Skin epidermis (tissue), 12 donors: ENCODE measurements around the gene AGAP4.
"Not testable (repeated sequence)": the region's sequence is repeated elsewhere in the genome, so short reads cannot be mapped to it uniquely, and the experiment has no call there.

Source experiments
- H3K27ac ChIP-seq, 21 experiments: fragments of 200-600 bp; sonication (generic) in 11 of 21; one replicate each; pipeline ENCODE4 v1.5.0; 2020; ENCODE audit warnings: mild to moderate bottlenecking in 3 of 21, inconsistent platforms in 2 of 21, moderate library complexity in 2 of 21
- H3K4me3 ChIP-seq, 7 experiments: fragments of 200-600 bp; sonication (generic) in 2 of 7; one replicate each; pipeline ENCODE4 v1.5.0; 2020; ENCODE audit warnings: inconsistent platforms in 2 of 7, mild to moderate bottlenecking in 2 of 7, moderate library complexity in 1 of 7

AGAP4 gene

GRCh38 chr10:45794761-45795160 lies 52.5 kb downstream of the AGAP4 start:
- H3K4me3 ChIP-seq, H3K27ac ChIP-seq: not testable (repeated sequence)

DNA sequence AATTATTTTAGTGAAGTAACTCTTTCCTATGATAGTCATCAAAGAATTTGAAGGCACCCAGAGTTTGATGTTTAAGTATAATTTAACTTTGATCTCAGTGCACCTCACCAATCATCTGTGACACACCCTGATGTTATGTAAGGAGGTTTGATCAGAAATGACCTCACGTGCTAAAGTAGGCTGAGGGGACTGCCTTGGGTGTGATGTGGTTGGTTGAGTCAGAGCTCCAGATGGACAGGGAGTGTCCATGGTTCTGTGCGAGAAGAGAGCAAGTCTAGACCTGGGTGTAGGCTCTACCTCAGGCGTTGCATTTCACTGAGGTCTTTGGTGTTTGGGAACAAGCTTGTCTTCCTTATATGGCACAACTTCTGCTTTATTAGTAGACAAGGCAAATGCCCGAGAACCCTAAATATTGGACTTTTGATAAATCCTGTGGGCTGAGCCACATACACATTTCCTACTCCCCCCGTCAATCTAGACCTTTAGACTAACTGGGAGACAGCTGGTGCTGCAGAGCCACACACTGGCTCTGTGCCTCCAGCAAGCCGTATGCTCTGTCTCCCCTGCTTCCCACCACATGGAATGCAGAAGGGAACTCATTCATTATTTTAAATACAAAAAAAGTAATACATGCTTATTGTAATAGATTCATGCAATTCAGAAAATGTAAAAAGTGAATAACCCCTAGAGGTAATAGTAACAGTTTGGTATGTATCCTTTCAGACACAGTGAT lies 56.4 kb downstream of the AGAP4 start:
- H3K27ac ChIP-seq, H3K4me3 ChIP-seq: not testable (repeated sequence)

GRCh38 chr10:45789991-45790390 lies 57.3 kb downstream of the AGAP4 start:
- H3K27ac ChIP-seq, H3K4me3 ChIP-seq: not testable (repeated sequence)

DNA sequence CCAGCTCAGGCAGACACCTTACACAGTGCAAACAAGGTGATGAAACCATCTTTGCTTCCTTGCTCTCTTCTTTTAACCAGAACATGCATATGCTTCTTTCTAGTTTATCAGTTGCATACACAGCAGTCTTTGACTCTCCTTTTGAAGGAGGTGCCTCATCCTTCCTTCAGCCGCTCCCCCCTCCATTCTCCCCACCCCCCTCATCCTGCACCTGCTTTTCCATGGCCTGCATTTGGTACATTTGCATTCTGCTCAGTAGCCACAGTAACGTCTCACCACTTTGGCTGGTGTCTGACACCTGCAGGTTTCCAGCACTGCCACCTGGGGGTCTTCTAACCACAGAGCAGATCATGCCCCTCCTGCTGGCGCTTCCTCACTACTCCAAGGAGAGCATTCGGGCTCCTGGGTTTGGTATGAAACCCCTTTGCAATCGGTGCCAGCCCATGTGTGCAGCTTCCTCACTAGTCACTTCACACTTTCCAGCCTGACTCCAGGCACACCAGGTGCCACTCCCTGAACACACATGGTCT lies 60.0 kb downstream of the AGAP4 start:
- not testable (repeated sequence) for H3K4me3 ChIP-seq, H3K27ac ChIP-seq

GRCh38 chr10:45786217-45786616 lies 61.1 kb downstream of the AGAP4 start:
- H3K27ac ChIP-seq, H3K4me3 ChIP-seq: not testable (repeated sequence)
